ENCODE data around the gene NQO1. TPM values are rescaled to one million over a fixed set of nuclear protein-coding genes. Genes with fewer than 3 reads are reported as not detected.

NQO1 gene
- polyA plus RNA-seq, 3 donors, result 7.0 to 91.6 (median 69.2) TPM

DNA sequence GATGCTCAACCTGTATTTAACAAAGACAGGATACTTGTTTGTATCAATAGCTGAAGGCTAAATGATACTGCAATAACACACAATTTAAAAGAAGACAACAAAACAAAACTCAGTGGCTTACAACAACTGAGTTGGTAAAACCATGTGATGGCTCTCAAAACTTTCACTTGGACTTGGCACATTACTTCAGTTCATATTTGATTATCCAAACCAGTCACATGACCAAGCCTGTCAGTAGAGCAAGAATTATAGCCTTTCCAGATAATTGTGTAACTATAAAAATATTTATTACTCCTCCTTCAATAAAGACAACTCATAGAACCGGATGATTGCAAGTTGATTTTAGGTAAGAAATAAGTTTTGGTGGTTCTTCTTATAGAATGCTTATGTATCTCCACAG lies 56.8 kb downstream of the NQO1 start:
- no peak overlapping the region for H3K27ac ChIP-seq (ENCODE audit: low read depth, low read length)
- 29 to 72% (median 65%) methylated on average over 1 of the region's 1 CpG for WGBS, 3 donors

DNA sequence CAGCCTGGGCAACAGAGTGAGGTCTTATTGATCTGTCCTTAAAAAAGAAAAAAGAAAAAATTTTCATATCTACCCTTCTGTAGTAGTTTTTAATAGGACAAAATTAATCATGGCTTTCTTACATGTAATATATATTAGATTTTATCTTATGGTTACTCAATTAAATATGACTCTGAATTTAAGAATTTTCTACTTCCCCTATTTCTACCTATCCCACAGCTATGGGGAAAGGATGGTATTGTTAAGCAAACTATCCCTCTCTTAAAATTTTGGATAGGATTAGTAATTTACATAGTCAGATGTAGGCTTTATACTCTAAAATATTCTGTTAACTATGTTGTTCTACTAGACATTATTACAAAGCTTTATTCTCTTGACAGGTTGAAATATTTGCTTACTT lies 62.5 kb downstream of the NQO1 start:
- no peak overlapping the region for H3K27ac ChIP-seq (ENCODE audit: low read depth, low read length)

DNA sequence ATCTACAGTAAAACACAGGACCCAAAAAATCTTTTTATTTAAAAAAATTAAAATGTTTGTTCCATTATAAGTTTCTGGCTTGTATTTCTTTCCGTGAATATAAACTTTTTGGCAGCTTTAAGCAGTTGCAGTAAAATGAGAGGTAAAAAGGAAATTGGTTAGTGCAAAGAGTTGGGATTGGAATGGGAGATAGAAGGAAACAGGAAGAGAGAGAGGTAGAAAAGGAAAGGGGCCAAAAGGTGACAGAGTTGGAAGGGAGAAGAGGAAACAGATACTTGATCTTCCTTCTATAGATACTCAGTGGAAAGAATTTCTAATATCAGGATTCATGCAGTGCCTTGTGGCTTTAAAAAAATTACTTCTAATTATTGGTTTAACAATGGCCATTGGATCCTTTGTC lies 63.5 kb downstream of the NQO1 start:
- 71 to 87% (median 80%) methylated on average over 1 of the region's 1 CpG for WGBS, 3 donors
- no peak overlapping the region for H3K27ac ChIP-seq (ENCODE audit: low read depth, low read length)

DNA sequence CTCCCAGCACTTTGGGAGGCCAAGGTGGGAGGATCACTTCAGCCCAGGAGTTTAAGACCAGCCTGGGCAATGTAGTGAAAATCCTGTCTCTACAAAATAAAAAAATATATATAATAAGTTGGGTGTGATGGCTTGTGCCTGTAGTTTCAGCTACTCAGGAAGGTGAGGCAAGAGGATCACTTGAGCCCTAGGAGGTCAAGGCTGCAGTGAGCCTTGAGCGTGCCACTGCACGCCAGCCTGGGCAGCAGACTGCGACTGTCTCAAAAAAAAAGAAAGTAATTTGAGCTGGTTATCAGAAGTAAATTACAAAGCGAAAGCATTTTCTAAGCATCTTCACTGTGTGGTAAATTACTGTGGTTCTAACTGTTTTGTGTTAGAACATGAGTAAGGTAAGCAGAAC lies 66.2 kb downstream of the NQO1 start:
- no peak overlapping the region for H3K27ac ChIP-seq (ENCODE audit: low read depth, low read length)
- 94 to 96% (median 95%) methylated on average over 4 of the region's 4 CpGs for WGBS, 3 donors

Other genes starting within 250 kb of the NQO1 start
- gene NFAT5, start 160.6 kb downstream of the NQO1 start, polyA plus RNA-seq, result 1 to 10 TPM; 1.8 to 5.8 (median 4.9) TPM
- 100 to 1,000 TPM in 1 of 3 donors, 10 to 100 TPM in 2; 38.5 to 116 (median 59.3) TPM for gene NOB1, start 28.4 kb upstream of the NQO1 start, polyA plus RNA-seq
- 10 to 100 TPM; 18.9 to 25.1 (median 19.6) TPM for gene WWP2, start 35.8 kb upstream of the NQO1 start, polyA plus RNA-seq
- gene CLEC18A, start 224.8 kb upstream of the NQO1 start, polyA plus RNA-seq, result 1 to 10 TPM in 1 of 3 donors, under 1 TPM in 2; 0.67 to 1.1 (median 0.89) TPM